ENCODE results near the gene ITGB6.
"Not testable (repeated sequence)": the region's sequence is repeated elsewhere in the genome, so short reads cannot be mapped to it uniquely, and the experiment has no call there.

The ITGB6 gene

DNA sequence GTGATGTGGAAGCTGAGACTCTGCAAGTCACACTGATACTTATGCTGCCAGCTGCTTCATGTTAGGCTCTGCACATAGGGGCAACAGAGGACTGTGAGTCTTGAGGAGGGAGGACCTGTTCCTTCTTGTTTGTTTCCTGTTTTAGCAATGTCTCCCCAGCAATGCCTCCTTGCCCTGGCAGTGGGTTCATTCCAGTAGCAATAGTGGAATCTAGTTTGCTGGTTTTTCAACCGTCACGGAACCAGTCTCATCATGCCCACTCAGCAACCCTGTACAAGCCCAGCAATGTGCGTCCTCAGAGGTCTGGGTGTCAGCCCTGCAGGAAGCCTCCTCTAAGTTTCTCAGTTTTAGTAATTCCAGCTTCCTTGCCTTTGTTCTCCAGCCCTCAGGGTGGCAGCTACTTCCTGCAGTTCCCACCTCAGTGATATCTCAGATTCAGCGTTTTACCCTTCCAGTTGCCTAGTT lies 20.5 kb upstream of the ITGB6 start:
- no peak for DNase-seq

DNA sequence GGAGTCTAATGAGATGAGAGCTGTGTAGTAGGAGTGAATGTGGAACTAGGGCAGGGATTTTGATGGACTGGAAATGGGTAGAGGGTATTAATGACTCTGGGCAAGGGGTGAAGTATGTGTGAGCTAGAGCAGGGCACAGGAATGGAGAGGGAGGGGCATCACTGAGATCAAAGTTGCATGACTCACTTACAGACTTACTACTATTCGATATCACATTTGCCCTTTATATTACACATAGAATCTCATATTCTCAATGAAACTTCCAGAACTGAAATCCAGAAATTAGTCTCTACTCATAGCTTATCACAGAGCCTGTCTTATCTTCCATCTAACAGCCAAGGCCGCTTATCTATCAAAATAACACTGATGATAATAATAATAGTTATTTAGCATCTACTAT lies 20.0 kb upstream of the ITGB6 start:
- no peak for DNase-seq

DNA sequence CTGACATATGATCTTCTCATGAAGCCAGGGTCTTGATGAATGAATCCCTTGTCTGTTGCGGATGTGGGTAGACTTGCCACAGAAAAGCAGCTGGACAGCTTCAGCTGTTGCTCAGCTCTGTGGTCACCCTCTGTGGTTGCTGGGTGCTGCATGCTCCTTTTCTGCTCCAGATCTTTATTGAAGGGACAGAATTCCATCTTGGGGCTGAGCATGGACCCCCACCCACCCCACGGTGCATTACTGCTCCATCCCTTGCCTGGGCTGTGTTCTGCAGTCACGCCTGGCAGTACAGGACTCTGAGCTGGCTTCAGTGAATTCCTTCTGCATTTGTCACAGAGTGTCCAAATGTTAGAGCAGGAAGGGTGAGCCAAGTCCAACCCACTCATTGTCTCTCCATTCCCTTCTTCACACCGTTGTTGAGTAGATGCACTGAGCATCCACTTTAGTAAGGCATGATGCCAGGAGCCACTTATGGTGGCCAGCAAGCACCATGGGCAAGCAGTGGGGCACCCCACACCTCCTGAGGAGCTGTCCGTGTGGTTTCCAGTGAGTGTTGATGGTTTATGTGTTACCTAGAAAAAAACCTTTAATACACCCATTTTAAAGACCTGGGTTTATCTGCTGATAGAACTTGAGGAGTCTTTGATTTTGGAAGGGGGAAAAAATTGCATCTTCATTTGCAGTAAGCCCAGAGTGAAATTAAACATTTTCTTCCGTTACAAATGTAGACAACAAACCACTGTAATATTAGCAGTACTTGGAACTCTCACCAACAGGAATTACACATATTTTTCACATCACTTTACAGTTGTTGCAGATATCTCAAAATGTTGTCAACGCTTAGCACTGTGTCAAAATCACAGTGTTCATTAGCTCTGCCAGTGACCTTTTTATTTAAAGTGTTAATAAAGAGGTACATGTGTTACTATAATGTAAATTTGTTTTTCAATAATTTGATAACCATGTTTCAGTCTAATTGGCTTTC lies 14.7 kb upstream of the ITGB6 start:
- no peak for DNase-seq

GRCh38 chr2:160213511-160213910 lies 13.4 kb upstream of the ITGB6 start:
- no peak for DNase-seq

- DNase-seq: peak; percentile 12 to 65 (median 42)
Measured at GRCh38 chr2:160210599-160211138, 10.6 kb upstream of the ITGB6 start.

- DNase-seq: no peak
Measured at GRCh38 chr2:160209516-160209856, 9.4 kb upstream of the ITGB6 start.

- no peak for DNase-seq
Measured at GRCh38 chr2:160208655-160209515, 8.8 kb upstream of the ITGB6 start.

- DNase-seq: no peak
Measured at GRCh38 chr2:160207804-160208654, 8.0 kb upstream of the ITGB6 start.

DNA sequence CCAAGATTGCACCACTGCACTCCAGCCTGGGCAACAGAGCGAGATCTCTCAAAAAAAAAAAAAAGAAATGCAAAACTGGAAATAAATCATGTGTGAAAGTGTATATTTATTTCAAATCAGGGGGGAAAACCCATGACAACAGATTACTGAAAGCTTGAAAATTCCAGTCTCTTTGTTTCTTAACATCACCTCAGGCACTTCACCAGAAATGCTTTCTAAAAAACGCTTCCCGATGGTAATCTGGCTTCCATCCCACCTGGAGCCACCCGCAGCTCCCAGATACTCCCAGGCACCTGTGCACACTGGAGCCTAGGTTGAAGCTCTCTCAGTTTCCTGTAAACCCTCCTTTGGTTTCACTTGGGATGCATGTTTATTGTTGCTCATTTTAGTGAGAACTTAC lies 7.2 kb upstream of the ITGB6 start:
- no peak for DNase-seq

- DNase-seq: no peak
Measured at GRCh38 chr2:160206436-160206835, 6.4 kb upstream of the ITGB6 start.

DNA sequence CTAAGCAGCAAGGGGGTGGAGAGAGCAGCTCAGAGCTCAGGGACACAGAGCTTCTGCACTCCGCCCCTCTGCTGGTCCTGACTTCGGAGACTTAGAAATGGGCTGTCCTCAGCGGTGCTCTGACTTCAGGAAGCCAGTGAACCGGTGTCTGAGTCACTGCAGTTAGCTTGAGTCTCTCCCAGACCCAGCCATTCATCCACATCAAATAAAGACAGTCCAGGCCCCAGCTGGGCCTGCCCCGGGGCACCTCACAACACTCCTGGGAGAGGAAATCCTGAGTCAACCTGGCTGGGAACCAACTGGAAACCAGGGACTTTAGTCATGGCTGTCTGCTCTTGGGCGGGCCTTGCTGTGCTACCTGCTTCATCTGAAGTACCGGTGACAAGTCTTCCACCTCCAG lies 5.4 kb upstream of the ITGB6 start:
- DNase-seq: no peak

DNA sequence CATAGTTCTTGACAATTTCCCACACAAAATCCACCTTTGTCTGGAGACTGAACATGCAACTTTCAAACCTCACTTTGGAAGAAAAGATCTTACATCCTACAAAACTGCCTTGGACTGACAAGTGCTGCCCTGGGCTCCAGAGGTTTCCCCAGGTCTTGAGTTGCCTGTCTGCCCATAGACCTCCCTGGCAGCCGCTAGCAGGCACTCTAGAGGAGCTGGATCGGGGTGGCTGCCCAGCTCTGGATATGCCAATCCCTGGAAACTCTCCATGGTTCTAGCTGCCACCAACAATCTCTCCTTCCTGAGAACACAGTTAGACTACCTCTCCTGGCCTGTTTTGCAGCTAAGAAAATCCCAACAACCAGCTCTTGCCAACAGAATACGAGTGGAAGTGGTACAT lies 3.4 kb upstream of the ITGB6 start:
- DNase-seq: no peak

DNA sequence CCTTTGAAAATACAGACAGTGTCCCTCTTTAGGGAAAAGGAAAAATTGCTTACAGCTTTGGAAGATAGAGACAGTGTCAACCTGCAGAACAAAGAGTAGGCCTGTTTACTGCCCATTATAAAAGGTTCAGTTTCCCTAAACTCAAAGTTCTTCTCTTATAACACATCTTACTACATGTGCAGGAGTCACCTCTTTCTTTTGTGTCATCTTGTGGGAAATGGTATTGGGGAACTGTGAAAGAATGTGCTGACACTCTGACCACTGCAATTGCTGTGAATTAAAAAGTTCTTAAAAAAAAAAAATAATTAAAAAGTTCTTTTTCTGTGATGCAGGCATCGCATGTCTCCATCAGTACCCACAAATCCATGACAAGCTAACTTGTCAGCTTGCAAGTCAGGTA lies 2.9 kb upstream of the ITGB6 start:
- no peak for DNase-seq

GRCh38 chr2:160201849-160202539 lies 1.9 kb upstream of the ITGB6 start:
- DNase-seq: no peak

DNA sequence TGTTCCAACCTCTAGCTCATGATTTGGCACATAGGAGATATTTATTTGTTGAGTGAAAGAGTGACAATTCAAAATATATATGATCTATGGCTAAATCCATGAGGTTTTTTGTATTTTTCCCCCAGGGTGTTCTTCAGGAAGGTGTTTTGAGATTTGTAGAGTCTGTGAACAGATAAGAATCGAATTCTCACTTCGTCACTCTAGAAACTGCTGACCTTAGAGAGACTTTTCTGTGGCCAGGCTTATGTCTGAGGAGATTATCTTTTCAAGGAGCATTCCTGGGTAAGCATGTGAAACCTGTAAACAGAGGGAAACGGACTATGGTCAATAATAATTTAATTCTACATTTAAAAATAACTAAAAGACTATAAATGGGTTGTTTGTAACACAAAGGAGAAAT lies 849 bp upstream of the ITGB6 start:
- no peak for DNase-seq

GRCh38 chr2:160199053-160199452 lies 1.0 kb downstream of the ITGB6 start:
- no peak for DNase-seq

- no peak for DNase-seq
Measured at GRCh38 chr2:160197587-160197986, 2.5 kb downstream of the ITGB6 start.

GRCh38 chr2:160194946-160195345 lies 5.1 kb downstream of the ITGB6 start:
- DNase-seq: no peak

GRCh38 chr2:160194351-160194750 lies 5.7 kb downstream of the ITGB6 start:
- no peak for DNase-seq

GRCh38 chr2:160181146-160181836 lies 18.8 kb downstream of the ITGB6 start:
- DNase-seq: peak in 1 of 4 experiments; percentile 2

GRCh38 chr2:160180690-160181089 lies 19.4 kb downstream of the ITGB6 start:
- DNase-seq: not testable (repeated sequence)
